Measurements from ENCODE around the gene SERPINA6. TPM values are rescaled to one million over a fixed set of nuclear protein-coding genes. Genes with fewer than 3 reads are reported as not detected.

Gene SERPINA6
- total RNA-seq, 1 experiment from 2014 or later: not detected

- Histone ChIP-seq H3K27ac (no peak overlapping the region), H3K27me3 (ENCODE audit: insufficient read depth, low read depth) (peaks cover 19% of the 10 kb centered on the region), H3K9me2 (ENCODE audit: insufficient read depth) (no peaks in the 10 kb centered on the region), H2AFZ (no peak overlapping the region), H3K4me3 (no peak overlapping the region), H3K4me2 (no peak overlapping the region), H3K79me2 (ENCODE audit: low read depth) (no peaks in the 10 kb centered on the region), H3F3A (ENCODE audit: insufficient read depth, low read depth) (no peaks in the 10 kb centered on the region), H4K20me1 (ENCODE audit: insufficient read depth) (no peaks in the 10 kb centered on the region), H3K4me1 (replicated peaks; ENCODE audit: insufficient read depth) (no peaks in the 10 kb centered on the region), H3K36me3 (ENCODE audit: low read depth) (no peaks in the 10 kb centered on the region), H3K9me3 (ENCODE audit: insufficient read depth, low read depth) (no peaks in the 10 kb centered on the region)
- BruUV-seq (replicated peaks): no TSS peak
- no peak for DNase-seq
- no peak for TF ChIP-seq EZH2 (IDR thresholded peaks at IDR 0.05; ENCODE audit: low read depth)
- TF ChIP-seq, protein P1, sequence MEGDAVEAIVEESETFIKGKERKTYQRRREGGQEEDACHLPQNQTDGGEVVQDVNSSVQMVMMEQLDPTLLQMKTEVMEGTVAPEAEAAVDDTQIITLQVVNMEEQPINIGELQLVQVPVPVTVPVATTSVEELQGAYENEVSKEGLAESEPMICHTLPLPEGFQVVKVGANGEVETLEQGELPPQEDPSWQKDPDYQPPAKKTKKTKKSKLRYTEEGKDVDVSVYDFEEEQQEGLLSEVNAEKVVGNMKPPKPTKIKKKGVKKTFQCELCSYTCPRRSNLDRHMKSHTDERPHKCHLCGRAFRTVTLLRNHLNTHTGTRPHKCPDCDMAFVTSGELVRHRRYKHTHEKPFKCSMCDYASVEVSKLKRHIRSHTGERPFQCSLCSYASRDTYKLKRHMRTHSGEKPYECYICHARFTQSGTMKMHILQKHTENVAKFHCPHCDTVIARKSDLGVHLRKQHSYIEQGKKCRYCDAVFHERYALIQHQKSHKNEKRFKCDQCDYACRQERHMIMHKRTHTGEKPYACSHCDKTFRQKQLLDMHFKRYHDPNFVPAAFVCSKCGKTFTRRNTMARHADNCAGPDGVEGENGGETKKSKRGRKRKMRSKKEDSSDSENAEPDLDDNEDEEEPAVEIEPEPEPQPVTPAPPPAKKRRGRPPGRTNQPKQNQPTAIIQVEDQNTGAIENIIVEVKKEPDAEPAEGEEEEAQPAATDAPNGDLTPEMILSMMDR (conservative IDR thresholded peaks at IDR 0.05): no peak
- intact Hi-C loops (cut with micrococcal nuclease; ENCODE audit: unreplicated experiment): no loop called here
- CTCF ChIA-PET: no interaction called here
- POLR2A ChIA-PET (ENCODE audit: unreplicated experiment): no interaction called here
Observed at GRCh38 chr14:94368956-94369355, 45.8 kb upstream of the SERPINA6 start.

DNA sequence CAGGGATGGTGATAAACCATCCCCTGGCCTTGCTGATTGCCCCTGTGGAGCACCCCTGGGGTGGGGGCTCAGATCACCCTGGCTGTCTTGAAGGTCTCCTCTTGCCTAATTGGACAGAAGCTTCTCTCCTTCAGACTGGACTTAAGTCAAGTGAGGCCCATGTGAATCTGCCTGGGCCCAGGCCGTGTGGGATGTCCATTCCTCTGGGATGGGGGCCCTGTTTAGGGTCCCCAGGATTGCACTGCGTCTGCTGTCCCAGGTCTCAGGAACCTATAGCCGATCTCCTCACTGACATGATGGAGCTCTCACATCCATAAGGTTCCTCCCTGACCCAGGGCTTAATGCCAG, 45.1 kb upstream of the SERPINA6 start:
- H2AFZ ChIP-seq: no peak overlapping the region
- peaks cover 16% of the 10 kb centered on the region for H3K27me3 ChIP-seq (ENCODE audit: insufficient read depth, low read depth)
- no peak overlapping the region for H3K4me2 ChIP-seq
- no peak overlapping the region for H3K4me3 ChIP-seq
- no peaks in the 10 kb centered on the region for H4K20me1 ChIP-seq (ENCODE audit: insufficient read depth)
- H3K36me3 ChIP-seq (ENCODE audit: low read depth): no peaks in the 10 kb centered on the region
- no peak for DNase-seq
- no peaks in the 10 kb centered on the region for H3K79me2 ChIP-seq (ENCODE audit: low read depth)
- intact Hi-C loops (cut with micrococcal nuclease; ENCODE audit: unreplicated experiment): no loop called here
- ChIA-PET CTCF (no interaction called here), POLR2A (ENCODE audit: unreplicated experiment) (no interaction called here)
- H3K9me2 ChIP-seq (ENCODE audit: insufficient read depth): no peaks in the 10 kb centered on the region
- TF ChIP-seq EZH2 (IDR thresholded peaks at IDR 0.05; ENCODE audit: low read depth): no peak
- TF ChIP-seq, protein P1 (conservative IDR thresholded peaks at IDR 0.05): no peak
- H3K4me1 ChIP-seq (replicated peaks; ENCODE audit: insufficient read depth): no peaks in the 10 kb centered on the region
- BruUV-seq (replicated peaks): no TSS peak
- no peaks in the 10 kb centered on the region for H3K9me3 ChIP-seq (ENCODE audit: insufficient read depth, low read depth)
- H3F3A ChIP-seq (ENCODE audit: insufficient read depth, low read depth): no peaks in the 10 kb centered on the region
- H3K27ac ChIP-seq: no peak overlapping the region

DNA sequence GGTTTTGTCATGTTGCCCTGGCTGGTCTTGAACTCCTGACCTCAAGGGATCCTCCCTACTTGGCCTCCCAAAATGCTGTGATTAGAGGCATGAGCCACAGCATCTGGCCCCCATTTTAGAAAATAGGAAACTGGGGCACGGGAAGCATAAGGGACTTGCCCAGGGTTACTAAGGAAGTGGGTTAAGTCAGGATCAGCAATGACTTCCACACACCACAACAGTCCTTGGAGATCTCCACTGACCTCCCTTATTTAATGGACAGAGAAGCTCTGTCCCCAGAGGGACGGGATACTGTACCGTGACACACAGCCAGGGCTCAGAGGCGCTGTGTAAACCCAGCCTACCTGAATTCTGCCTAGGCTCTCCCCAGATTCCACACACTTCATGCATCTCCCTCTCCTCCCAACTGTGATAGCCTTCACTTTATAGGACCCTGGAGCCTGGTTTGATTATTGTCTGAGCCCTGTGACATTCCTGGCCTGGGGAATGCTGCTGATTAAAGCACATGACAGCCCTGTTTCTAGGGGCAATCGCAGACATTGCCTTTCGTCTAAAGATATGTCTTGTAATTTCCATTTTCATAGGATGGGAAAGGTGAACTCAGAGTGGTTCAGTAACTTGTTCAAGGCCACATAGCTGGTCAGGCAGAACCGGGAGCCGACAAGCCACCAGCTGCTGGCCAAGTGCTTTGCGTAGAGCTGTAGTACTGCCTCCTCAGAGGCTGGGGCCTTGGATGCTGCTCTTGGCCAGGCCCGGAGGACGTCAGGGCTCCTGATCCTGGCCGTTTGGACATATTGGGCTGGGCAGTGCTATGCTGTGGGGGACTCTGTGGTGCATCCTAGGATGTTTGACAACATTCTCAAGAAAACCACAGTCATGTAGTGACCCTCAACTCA, 44.5 kb upstream of the SERPINA6 start:
- no peaks in the 10 kb centered on the region for H3K4me1 ChIP-seq (replicated peaks; ENCODE audit: insufficient read depth)
- TF ChIP-seq, protein P1 (conservative IDR thresholded peaks at IDR 0.05): no peak
- TF ChIP-seq EZH2 (IDR thresholded peaks at IDR 0.05; ENCODE audit: low read depth): no peak
- POLR2A ChIA-PET (ENCODE audit: unreplicated experiment): no interaction called here

More for the DNA sequence above, 44.5 kb upstream of the SERPINA6 start:
- no peak overlapping the region for H2AFZ ChIP-seq
- H3K27ac ChIP-seq: no peak overlapping the region
- intact Hi-C loops (cut with micrococcal nuclease; ENCODE audit: unreplicated experiment): no loop called here
- no TSS peak for BruUV-seq (replicated peaks)
- H3K27me3 ChIP-seq (ENCODE audit: insufficient read depth, low read depth): peaks cover 10% of the 10 kb centered on the region
- H3K36me3 ChIP-seq (ENCODE audit: low read depth): no peaks in the 10 kb centered on the region
- no peak overlapping the region for H3K4me3 ChIP-seq
- H3K9me3 ChIP-seq (ENCODE audit: insufficient read depth, low read depth): no peaks in the 10 kb centered on the region
- no peaks in the 10 kb centered on the region for H3K79me2 ChIP-seq (ENCODE audit: low read depth)
- H3K4me2 ChIP-seq: no peak overlapping the region
- no peaks in the 10 kb centered on the region for H3K9me2 ChIP-seq (ENCODE audit: insufficient read depth)
- H4K20me1 ChIP-seq (ENCODE audit: insufficient read depth): no peaks in the 10 kb centered on the region
- no peak for DNase-seq
- CTCF ChIA-PET: no interaction called here
- no peaks in the 10 kb centered on the region for H3F3A ChIP-seq (ENCODE audit: insufficient read depth, low read depth)

All from PC-9 (cell line).